ENCODE results near the gene MKS1. TPM values are rescaled to one million over a fixed set of nuclear protein-coding genes. Genes with fewer than 3 reads are reported as not detected.

Gene MKS1
- total RNA-seq, 1 experiment from 2014 or later: 28.6 TPM

- Histone ChIP-seq H3K4me3 (ENCODE audit: low read depth, low read length) (no peak overlapping the region), H3K36me3 (ENCODE audit: control insufficient read depth, insufficient read depth, low read length) (no peaks in the 10 kb centered on the region), H3K27me3 (replicated peaks; ENCODE audit: control insufficient read depth, insufficient read depth, low read length) (no peaks in the 10 kb centered on the region; the same call in 1 of the 2 replicates), H3K4me1 (no peaks in the 10 kb centered on the region), H3K9me3 (no peaks in the 10 kb centered on the region)
- POLR2A ChIA-PET: no interaction called here
- no peak for DNase-seq
- TF ChIP-seq, protein P1, sequence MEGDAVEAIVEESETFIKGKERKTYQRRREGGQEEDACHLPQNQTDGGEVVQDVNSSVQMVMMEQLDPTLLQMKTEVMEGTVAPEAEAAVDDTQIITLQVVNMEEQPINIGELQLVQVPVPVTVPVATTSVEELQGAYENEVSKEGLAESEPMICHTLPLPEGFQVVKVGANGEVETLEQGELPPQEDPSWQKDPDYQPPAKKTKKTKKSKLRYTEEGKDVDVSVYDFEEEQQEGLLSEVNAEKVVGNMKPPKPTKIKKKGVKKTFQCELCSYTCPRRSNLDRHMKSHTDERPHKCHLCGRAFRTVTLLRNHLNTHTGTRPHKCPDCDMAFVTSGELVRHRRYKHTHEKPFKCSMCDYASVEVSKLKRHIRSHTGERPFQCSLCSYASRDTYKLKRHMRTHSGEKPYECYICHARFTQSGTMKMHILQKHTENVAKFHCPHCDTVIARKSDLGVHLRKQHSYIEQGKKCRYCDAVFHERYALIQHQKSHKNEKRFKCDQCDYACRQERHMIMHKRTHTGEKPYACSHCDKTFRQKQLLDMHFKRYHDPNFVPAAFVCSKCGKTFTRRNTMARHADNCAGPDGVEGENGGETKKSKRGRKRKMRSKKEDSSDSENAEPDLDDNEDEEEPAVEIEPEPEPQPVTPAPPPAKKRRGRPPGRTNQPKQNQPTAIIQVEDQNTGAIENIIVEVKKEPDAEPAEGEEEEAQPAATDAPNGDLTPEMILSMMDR (IDR thresholded peaks at IDR 0.05; ENCODE audit: insufficient read depth in 1 of 2, low read depth in 1 of 2, low read length in 1 of 2, severe bottlenecking in 1 of 2, unreplicated experiment in 1 of 2): no peak
- CTCF ChIA-PET: no interaction called here
- intact Hi-C loops (cut with micrococcal nuclease; ENCODE audit: unreplicated experiment): no loop called here
- no peaks in the 10 kb centered on the region for H3K9me3 Mint-ChIP-seq (ENCODE audit: unreplicated experiment)
- H3K4me3 Mint-ChIP-seq (ENCODE audit: unreplicated experiment): no peak overlapping the region
- no TSS peak for BruUV-seq (replicated peaks)
- peaks cover 34% of the 10 kb centered on the region for H3K27me3 Mint-ChIP-seq (ENCODE audit: insufficient read depth, unreplicated experiment)
- peaks cover 4% of the 10 kb centered on the region for H3K4me1 Mint-ChIP-seq (ENCODE audit: low read depth, unreplicated experiment)
- no peak overlapping the region for H3K27ac Mint-ChIP-seq (ENCODE audit: unreplicated experiment)
- peaks cover 5% of the 10 kb centered on the region for H3K36me3 Mint-ChIP-seq (ENCODE audit: insufficient read depth, unreplicated experiment)
Measured at GRCh38 chr17:58239987-58240386, 20.9 kb upstream of the MKS1 start.

GRCh38 chr17:58238147-58238634 is 19.1 kb upstream of the MKS1 start, which contains the start of gene LPO:
Gene LPO, plus strand, starts transcription at chr17:58238584. Its CDS starts 4,396 bp downstream, at chr17:58242980.
- H3K27ac Mint-ChIP-seq (ENCODE audit: unreplicated experiment): no peak within 1 kb of the TSS
- no peaks in the 10 kb centered on the region for H3K4me1 ChIP-seq
- H3K4me3 ChIP-seq (ENCODE audit: low read depth, low read length): no peak within 1 kb of the TSS
- DNase-seq: no peak
- intact Hi-C loops (cut with micrococcal nuclease; ENCODE audit: unreplicated experiment): no loop called here
- ChIA-PET POLR2A (no interaction called here), CTCF (interaction anchor here (0.5 kb wide), 1 partner anchor 187 kb away, joined by 3 read pairs; no protein-coding TSS in a partner anchor)
- H3K36me3 ChIP-seq (ENCODE audit: control insufficient read depth, insufficient read depth, low read length): no peaks in the 10 kb centered on the region
- TF ChIP-seq, protein P1 (IDR thresholded peaks at IDR 0.05; ENCODE audit: insufficient read depth in 1 of 2, low read depth in 1 of 2, low read length in 1 of 2, severe bottlenecking in 1 of 2, unreplicated experiment in 1 of 2): no peak
- peaks cover 28% of the 10 kb centered on the region for H3K27me3 Mint-ChIP-seq (ENCODE audit: insufficient read depth, unreplicated experiment)
- H3K27me3 ChIP-seq (replicated peaks; ENCODE audit: control insufficient read depth, insufficient read depth, low read length): no peaks in the 10 kb centered on the region; the same call in 1 of the 2 replicates
- no peaks in the 10 kb centered on the region for H3K9me3 ChIP-seq
- H3K4me3 Mint-ChIP-seq (ENCODE audit: unreplicated experiment): no peak within 1 kb of the TSS
- BruUV-seq (replicated peaks): no TSS peak
- no peaks in the 10 kb centered on the region for H3K4me1 Mint-ChIP-seq (ENCODE audit: low read depth, unreplicated experiment)
- H3K9me3 Mint-ChIP-seq (ENCODE audit: unreplicated experiment): no peaks in the 10 kb centered on the region
- peaks cover 5% of the 10 kb centered on the region for H3K36me3 Mint-ChIP-seq (ENCODE audit: insufficient read depth, unreplicated experiment)

DNA sequence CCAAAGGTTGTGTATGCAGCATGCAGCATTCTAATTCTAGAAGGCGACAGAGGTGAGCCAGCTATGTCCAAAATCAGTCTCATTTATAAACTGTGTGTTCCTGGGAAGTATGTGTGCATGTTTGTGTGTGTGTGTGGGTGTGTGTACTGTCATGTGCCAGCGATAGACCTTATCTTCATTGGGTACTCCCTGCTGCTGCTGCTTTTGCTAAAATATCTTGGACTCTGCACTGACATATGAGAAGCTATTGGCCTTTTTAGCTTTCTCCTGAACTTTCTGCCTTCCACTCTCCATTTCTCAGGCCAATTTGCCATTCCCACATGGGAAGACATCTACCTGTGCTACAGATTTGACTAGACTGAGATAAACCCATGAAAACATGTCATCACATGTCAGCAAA is 17.3 kb upstream of the MKS1 start:
- ChIA-PET POLR2A (no interaction called here), CTCF (interaction anchor here (0.6 kb wide), 1 partner anchor 56 kb away, joined by 3 read pairs; no protein-coding TSS in a partner anchor)
- no peak overlapping the region for H3K27ac Mint-ChIP-seq (ENCODE audit: unreplicated experiment)
- Histone ChIP-seq H3K27me3 (replicated peaks; ENCODE audit: control insufficient read depth, insufficient read depth, low read length) (no peaks in the 10 kb centered on the region; the same call in 1 of the 2 replicates), H3K9me3 (no peaks in the 10 kb centered on the region; the same call in 1 of the 2 replicates), H3K4me1 (no peaks in the 10 kb centered on the region), H3K4me3 (ENCODE audit: low read depth, low read length) (no peak overlapping the region), H3K36me3 (ENCODE audit: control insufficient read depth, insufficient read depth, low read length) (no peaks in the 10 kb centered on the region)
- no peak for DNase-seq
- peaks cover 24% of the 10 kb centered on the region for H3K27me3 Mint-ChIP-seq (ENCODE audit: insufficient read depth, unreplicated experiment)
- intact Hi-C loops (cut with micrococcal nuclease; ENCODE audit: unreplicated experiment): no loop called here
- H3K36me3 Mint-ChIP-seq (ENCODE audit: insufficient read depth, unreplicated experiment): no peaks in the 10 kb centered on the region
- H3K4me1 Mint-ChIP-seq (ENCODE audit: low read depth, unreplicated experiment): no peaks in the 10 kb centered on the region
- no peaks in the 10 kb centered on the region for H3K9me3 Mint-ChIP-seq (ENCODE audit: unreplicated experiment)
- no TSS peak for BruUV-seq (replicated peaks)
- TF ChIP-seq, protein P1 (IDR thresholded peaks at IDR 0.05; ENCODE audit: insufficient read depth in 1 of 2, low read depth in 1 of 2, low read length in 1 of 2, severe bottlenecking in 1 of 2, unreplicated experiment in 1 of 2): no peak
- no peak overlapping the region for H3K4me3 Mint-ChIP-seq (ENCODE audit: unreplicated experiment)
